NCI-H460 (cell line): ENCODE measurements around the gene CNTNAP1. TPM values are rescaled to one million over a fixed set of nuclear protein-coding genes. Genes with fewer than 3 reads are reported as not detected.
A peak's percentile ranks its signal among the peaks of the same experiment; 100 is the strongest.
"Not testable (repeated sequence)": the region's sequence is repeated elsewhere in the genome, so short reads cannot be mapped to it uniquely, and the experiment has no call there.

ENCODE experiments used
- DNase-seq: peaks from one replicate; pipeline ENCODE4 v3.0.0-alpha.2; 2016; ENCODE audit warnings: low read depth; ENCODE audit errors: extremely low read depth
- small RNA-seq, 2 experiments: library from RNA; depleted of rRNA; stranded (forward); fragments of <200 nt; gene quantifications; one replicate each; pipeline ENCODE3, GENCODE V24; 2014
- total RNA-seq: library from RNA; depleted of rRNA; stranded (reverse); fragments of >200 nt; shearing (Covaris generic); gene quantifications from 2 replicates; pipeline ENCODE4 v1.2.3, GENCODE V29; 2014; rRNA removed

CNTNAP1 gene
- total RNA-seq, 1 experiment from 2014 or later, result 6.7 TPM

DNA sequence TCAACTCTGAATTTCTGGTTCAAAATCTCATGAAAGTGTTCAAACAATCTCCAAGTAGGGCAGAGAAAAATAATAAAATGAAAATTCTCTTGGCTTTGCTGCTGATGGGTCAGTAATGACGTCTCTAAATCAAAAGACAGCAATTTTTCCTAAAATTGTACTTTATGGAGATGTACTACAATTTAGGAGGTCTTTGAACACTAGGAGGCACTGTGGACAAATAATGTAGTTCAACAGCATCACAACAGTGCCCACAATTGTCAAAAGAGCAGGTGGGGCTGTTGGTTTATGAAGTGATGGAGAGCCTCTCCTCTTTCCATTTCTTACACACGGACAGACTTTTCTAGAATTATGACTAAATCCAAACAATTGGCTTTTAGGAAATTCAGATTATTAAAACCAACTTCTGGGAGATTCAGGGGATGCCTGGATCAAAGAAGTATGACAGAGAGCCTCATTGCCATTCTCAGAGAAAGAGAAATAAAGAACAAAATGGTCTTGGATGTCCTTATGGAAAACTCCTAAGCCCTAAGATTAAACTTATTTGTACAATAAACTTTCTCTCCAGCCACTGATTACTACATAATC is 38.8 kb downstream of the CNTNAP1 start:
- peak; percentile 63 for DNase-seq

DNA sequence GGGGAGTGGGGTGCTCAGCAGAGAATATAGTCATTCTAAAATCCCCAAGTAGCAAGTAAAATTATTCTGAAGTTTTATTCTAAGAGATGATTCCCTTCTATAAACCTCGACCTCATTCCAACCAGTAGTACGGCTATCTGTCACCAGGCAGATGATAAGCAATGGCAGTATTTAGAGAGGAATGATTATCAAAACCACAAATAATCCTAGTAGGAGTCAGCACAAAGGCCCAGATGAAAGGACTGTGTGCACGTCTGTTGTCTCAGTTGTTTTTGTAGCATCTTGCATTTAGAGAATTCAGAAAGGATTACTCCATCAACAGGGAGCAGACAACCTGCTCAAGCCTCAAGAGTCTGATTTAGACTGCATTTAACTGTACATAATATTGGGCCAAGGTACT is 41.3 kb downstream of the CNTNAP1 start:
- DNase-seq, result no peak

DNA sequence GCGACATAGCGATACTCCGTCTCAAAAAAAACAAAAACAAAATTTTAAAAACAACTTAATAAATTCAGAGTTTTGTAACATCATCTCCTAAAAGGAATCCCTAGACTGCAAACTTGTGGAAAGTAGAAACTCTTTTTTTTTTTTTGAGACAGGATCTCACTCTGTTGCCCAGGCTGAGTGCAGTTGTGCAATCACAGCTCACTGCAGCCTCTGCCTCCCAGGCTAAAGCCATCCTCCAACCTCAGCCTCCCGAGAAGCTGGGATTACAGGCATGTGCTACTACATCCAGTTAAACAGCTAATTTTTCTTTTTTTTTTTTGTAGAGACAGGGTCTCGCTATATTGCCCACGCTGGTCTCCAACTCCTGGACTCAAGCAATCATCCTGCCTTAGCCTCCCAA is 42.8 kb downstream of the CNTNAP1 start:
- no peak for DNase-seq

DNA sequence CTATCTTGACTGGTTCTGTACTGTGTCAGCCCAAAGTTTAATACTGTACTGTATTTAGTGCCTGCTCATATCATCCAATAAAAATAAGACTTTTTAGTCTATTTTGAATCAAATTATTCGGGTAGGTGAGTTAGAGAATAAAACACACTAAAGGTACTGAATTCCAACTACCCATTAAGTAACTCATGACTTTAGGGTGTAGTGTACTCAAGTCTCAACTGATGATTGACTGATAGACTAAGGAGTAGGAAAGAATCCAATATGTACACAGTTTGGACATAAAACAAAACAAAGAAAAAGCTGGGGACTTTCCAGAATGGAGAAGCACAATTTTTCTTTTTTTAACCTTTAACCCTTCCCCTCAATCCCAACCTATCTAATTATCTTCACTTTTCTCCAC is 58.4 kb downstream of the CNTNAP1 start:
- DNase-seq, result no peak

DNA sequence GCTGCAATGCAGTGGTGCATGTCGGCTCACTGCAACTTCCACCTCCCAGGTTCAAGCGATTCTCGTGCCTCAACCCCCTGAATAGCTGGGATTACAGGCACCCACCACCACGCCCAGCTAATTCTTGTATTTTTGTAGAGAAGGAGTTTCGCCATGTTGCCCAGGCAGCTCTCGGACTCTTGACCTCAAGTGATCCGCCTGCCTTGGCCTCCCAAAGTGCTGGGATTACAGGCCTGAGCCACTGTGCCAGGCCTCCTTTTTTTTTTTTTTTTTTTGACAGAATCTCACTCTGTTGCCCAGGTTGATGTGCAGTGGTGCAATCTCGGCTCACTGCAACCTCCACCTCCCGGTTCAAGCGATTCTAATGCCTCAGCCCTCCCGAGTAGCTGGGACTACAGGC is 60.6 kb downstream of the CNTNAP1 start:
- not testable (repeated sequence) for DNase-seq

DNA sequence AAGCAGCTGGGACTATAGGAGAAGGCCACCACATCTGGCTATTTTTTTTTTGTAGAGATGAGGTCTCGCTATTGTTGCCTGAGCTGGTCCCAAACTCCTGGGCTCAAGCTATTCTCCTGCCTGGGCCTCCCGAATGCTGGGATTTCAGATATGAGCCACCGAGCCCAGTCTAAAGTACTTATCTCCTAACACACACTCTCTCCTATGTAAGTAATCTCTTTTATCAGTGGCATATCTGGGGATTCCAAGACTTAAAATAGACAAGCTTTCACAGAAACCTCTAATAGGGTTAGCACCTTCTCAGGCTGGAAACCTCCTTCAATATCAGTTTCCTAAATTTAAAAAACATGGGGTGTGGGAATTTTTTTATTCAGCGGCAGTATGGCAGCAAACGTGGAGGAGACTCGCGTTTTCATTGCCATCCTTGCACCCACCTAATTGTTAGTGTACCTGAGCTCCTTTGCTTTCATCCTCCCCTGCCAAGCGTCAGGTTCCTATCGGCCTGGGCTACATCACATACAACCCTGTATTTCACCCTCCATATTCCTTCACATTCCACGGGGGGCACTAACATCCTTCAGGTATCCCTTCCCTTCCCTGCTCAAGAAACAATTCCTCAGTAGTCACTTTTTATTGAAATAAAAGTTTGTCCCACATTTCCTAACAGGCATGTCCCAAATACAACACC is 61.4 kb downstream of the CNTNAP1 start:
- no peak for DNase-seq

DNA sequence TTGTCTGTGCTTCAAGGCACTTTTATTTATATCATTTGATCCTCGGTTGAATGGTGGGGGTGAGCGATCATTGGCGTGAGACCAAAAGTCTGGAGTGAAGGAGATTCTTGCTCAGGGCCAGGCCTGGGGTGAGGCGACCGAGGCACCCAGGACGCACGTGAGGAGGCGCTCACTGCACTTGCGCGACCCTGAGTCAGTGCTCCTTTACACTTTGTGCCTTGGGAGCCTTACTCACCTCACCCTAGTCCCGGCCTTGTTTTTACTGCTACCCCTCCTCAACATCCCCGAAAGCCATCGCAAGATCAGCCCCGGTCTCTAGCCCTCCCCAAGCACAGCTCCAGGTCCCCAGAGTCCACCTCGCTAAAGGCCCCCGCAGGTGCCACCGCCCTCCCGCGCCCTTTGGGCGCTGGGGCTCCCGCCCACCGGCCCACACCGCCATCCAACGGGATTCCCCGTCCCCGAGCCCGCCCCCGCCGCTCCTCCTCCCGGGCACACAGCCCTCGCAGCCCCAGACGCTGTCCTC is 62.0 kb downstream of the CNTNAP1 start:
- DNase-seq, result peak; percentile 37

DNA sequence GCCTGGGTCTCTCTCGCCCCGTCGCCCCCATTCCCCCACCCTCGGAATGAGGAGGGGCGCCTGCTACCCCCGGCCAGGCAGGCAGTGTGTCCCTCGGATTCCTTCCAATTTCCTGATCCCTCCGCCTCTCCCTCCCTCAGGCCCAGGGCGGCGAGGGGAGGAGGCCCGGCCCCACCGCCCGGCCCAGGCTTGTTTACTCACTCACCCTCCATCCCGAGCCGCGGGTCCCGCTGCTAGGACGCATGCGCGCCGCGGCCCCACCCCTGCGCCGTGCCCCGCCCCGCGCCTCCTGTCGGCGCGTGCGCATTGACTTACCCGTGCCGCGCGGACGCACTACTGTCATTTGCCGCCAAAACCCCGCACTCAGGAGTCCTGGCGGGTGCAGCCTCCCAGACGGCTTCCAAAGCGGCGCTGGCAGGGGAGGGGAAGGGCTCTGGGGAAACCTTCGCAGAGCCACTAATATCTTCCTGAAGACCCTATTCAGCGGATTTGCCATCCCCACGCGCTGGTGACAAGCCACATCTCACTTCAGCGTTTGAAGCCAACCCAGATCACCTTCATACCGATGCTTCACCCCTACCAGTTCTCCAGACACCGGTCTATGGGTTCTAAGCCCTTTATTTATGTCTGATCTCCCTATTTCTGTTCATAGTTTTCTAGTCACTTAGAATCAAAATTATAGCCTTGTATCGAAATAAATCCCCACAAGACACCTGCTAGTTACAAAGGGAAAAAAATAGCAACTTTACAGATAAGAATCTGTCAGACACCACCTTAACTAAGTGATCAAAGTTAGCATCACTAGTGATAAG is 62.7 kb downstream of the CNTNAP1 start, which contains the start of gene EZH1:
Gene EZH1 (minus strand): TSS at position 235 of the 812 bp plus-strand sequence. CDS start 16,099 bp downstream, outside the sequence.
- DNase-seq, result peak; percentile 88

DNA sequence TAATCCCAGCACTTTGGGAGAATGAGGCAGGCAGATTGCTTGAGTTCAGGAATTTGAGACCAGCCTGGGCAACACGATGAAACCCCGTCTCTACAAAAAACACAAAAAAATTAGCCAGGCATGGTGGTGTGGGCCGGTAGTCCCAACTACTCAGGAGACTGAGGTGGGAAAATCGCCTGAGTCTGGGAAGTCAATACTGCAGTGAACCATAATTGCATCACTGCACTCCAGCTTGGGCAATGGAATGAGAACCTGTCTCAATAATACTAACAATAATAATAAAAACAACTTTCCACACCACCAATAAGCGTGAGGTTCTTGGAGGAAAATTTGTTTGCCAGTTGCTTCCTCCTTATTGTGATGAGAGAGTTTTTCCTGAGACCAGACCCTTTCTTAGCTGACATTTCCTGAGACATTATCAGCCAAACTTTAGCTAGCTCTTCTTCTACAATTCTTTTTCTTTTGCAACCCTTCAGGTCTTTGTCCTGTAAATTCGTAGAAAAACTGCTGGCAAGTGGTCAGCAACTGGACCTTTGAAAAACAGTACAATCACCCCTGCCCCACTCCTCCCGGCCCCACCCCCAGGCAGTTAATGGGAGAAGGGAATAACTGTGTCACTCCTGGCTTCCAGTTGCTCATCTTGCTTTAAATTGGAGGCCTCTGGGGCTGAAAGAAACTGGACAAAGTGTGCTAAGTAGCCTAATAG is 66.0 kb downstream of the CNTNAP1 start:
- no peak for DNase-seq

DNA sequence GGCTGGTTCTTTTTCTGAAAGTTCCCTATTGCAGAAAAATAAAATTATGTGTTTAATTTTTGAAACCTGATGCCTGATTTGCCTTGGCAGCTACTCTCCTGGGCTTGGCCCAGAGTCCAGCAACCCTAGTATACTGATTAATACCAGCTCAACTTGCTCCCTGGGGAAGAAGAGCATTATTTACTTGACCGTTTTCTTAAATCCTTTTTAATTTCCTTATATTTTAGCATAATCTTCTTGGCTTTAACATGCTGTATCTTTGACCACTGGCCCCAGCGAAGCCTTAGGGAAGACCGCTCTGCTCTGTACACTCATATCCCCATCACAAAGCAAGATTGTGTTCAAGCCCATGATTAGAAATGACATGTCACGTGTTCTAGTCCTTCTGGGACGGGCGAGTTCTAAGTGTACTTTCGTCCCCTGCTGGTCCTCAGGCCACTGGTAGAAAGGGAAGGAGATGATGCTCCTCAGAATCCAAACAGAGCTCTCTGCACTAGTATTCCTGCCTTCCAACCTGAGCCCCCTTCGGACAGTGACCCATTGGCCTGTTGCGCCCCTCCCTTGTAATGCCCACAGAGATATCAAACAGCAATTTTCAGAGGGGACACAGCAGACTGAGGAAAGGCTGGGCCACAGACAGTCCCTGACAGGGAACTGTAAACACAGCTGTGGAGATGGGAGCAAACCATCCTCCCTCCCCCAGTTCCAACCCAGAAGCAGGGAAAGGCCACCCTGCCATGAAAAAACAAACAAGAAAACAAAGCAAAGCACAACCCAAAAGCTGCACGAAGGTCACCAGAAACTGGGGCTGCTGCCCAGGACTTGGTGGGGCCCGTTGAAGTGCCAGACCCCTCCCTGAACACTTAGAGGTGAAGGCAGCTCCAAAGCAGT is 66.8 kb downstream of the CNTNAP1 start:
- DNase-seq, result no peak

Small RNA genes lying within 50 kb of the gene (small RNA-seq; reads per million reads assigned to genes)
- 0 reads per million in 2 experiments for gene MIR6780A

Other genes starting within 250 kb of the CNTNAP1 start
- 19.5 and 25.7 TPM in 2 replicates for gene ATP6V0A1, start 223.7 kb upstream of the CNTNAP1 start, total RNA-seq
- gene NAGLU, start 146.3 kb upstream of the CNTNAP1 start, total RNA-seq, result 15.1 and 15.3 TPM in 2 replicates
- 0.37 and 0.38 TPM in 2 replicates for gene HSD17B1, start 129.6 kb upstream of the CNTNAP1 start, total RNA-seq
- gene COASY, start 120.4 kb upstream of the CNTNAP1 start, total RNA-seq, result 36.5 and 38.1 TPM in 2 replicates
- 35.0 and 41.4 TPM in 2 replicates for gene MLX, start 115.4 kb upstream of the CNTNAP1 start, total RNA-seq
- gene PSMC3IP, start 104.8 kb upstream of the CNTNAP1 start, total RNA-seq, result 15.0 and 17.1 TPM in 2 replicates
- 32.2 and 35.5 TPM in 2 replicates for gene RETREG3, start 73.2 kb upstream of the CNTNAP1 start, total RNA-seq
- gene TUBG1, start 72.8 kb upstream of the CNTNAP1 start, total RNA-seq, result 62.1 and 78.8 TPM in 2 replicates
- gene TUBG2, start 23.2 kb upstream of the CNTNAP1 start, total RNA-seq, result 10.2 and 11.5 TPM in 2 replicates
- gene PLEKHH3, start 5.5 kb upstream of the CNTNAP1 start, total RNA-seq, result 18.3 and 19.4 TPM in 2 replicates
- 0.30 and 0.66 TPM in 2 replicates for gene CCR10, start 688 bp upstream of the CNTNAP1 start, total RNA-seq
- gene EZH1, start 62.5 kb downstream of the CNTNAP1 start, total RNA-seq, result 21.0 and 33.8 TPM in 2 replicates
- gene RAMP2, start 78.7 kb downstream of the CNTNAP1 start, total RNA-seq, result 0.63 and 0.74 TPM in 2 replicates
- 98.9 and 99.5 TPM in 2 replicates for gene VPS25, start 90.9 kb downstream of the CNTNAP1 start, total RNA-seq
- 0.61 and 0.64 TPM in 2 replicates for gene WNK4, start 98.1 kb downstream of the CNTNAP1 start, total RNA-seq
- gene COA3, start 116.2 kb downstream of the CNTNAP1 start, total RNA-seq, result 53.0 and 64.3 TPM in 2 replicates
- gene CNTD1, start 116.3 kb downstream of the CNTNAP1 start, total RNA-seq, result 0.17 and 0.98 TPM in 2 replicates
- gene BECN1, start 141.8 kb downstream of the CNTNAP1 start, total RNA-seq, result 80.6 and 88.8 TPM in 2 replicates
- 132 and 152 TPM in 2 replicates for gene PSME3, start 150.9 kb downstream of the CNTNAP1 start, total RNA-seq
- gene AOC2, start 162.0 kb downstream of the CNTNAP1 start, total RNA-seq, result 4.5 and 4.7 TPM in 2 replicates
- gene AOC3, start 168.7 kb downstream of the CNTNAP1 start, total RNA-seq, result 1.2 and 1.4 TPM in 2 replicates
- gene G6PC1, start 218.3 kb downstream of the CNTNAP1 start, total RNA-seq, result not detected in 2 replicates